SJCRH30 (cell line): Measurements from ENCODE around the gene ZFP36L2. TPM values are rescaled to one million over a fixed set of nuclear protein-coding genes. Genes with fewer than 3 reads are reported as not detected.

Source experiments
- DNase-seq, 2 experiments: peaks; one replicate each; pipeline ENCODE4 v3.0.0-alpha.2; 2015 to 2020
- H3K27ac ChIP-seq: fragments of 250-450 bp; sonication (Bioruptor Pico); 2 replicates; pipeline ENCODE4 v1.5.1; 2020; ENCODE audit warnings: mild to moderate bottlenecking, moderate library complexity
- H3K27me3 ChIP-seq: fragments of 250-450 bp; sonication (Bioruptor Pico); 2 replicates; pipeline ENCODE4 v1.5.1; 2020; ENCODE audit warnings: mild to moderate bottlenecking, moderate library complexity
- H3K36me3 ChIP-seq: fragments of 250-450 bp; sonication (Bioruptor Pico); 2 replicates; pipeline ENCODE4 v1.5.1; 2020; ENCODE audit warnings: mild to moderate bottlenecking, moderate library complexity
- H3K4me1 ChIP-seq: fragments of 250-450 bp; sonication (Bioruptor Pico); 2 replicates; pipeline ENCODE4 v1.5.1; 2020; ENCODE audit warnings: mild to moderate bottlenecking, moderate library complexity
- H3K4me3 ChIP-seq: fragments of 250-450 bp; sonication (Bioruptor Pico); 2 replicates; pipeline ENCODE4 v1.5.1; 2020; ENCODE audit warnings: mild to moderate bottlenecking, moderate library complexity
- H3K9me3 ChIP-seq: fragments of 250-450 bp; sonication (Bioruptor Pico); replicated peaks from 2 replicates; pipeline ENCODE4 v1.5.1; 2020; ENCODE audit warnings: mild to moderate bottlenecking, moderate library complexity
- total RNA-seq: library from RNA; depleted of rRNA; stranded (reverse); fragments of >200 nt; shearing (Covaris generic); gene quantifications from 2 replicates; pipeline ENCODE4 v1.2.3, GENCODE V29; 2014

Gene ZFP36L2
- total RNA-seq, 1 experiment from 2014 or later, result 5.6 TPM

- Histone ChIP-seq H3K36me3 (peaks cover 5% of the 10 kb centered on the region; the same call in 1 of the 2 replicates), H3K9me3 (no peaks in the 10 kb centered on the region), H3K27ac (no peak overlapping the region), H3K4me3 (no peak overlapping the region), H3K4me1 (no peaks in the 10 kb centered on the region), H3K27me3 (no peaks in the 10 kb centered on the region)
- DNase-seq, result no peak
These were observed 4.8 kb upstream of the ZFP36L2 start for GRCh38 chr2:43230951-43231827.

GRCh38 chr2:43230351-43230885 lies 4.0 kb upstream of the ZFP36L2 start:
- Histone ChIP-seq H3K36me3 (peaks cover 5% of the 10 kb centered on the region; the same call in 1 of the 2 replicates), H3K27ac (no peak overlapping the region), H3K4me3 (no peak overlapping the region), H3K9me3 (no peaks in the 10 kb centered on the region), H3K27me3 (no peaks in the 10 kb centered on the region), H3K4me1 (no peaks in the 10 kb centered on the region)
- no peak for DNase-seq

DNA sequence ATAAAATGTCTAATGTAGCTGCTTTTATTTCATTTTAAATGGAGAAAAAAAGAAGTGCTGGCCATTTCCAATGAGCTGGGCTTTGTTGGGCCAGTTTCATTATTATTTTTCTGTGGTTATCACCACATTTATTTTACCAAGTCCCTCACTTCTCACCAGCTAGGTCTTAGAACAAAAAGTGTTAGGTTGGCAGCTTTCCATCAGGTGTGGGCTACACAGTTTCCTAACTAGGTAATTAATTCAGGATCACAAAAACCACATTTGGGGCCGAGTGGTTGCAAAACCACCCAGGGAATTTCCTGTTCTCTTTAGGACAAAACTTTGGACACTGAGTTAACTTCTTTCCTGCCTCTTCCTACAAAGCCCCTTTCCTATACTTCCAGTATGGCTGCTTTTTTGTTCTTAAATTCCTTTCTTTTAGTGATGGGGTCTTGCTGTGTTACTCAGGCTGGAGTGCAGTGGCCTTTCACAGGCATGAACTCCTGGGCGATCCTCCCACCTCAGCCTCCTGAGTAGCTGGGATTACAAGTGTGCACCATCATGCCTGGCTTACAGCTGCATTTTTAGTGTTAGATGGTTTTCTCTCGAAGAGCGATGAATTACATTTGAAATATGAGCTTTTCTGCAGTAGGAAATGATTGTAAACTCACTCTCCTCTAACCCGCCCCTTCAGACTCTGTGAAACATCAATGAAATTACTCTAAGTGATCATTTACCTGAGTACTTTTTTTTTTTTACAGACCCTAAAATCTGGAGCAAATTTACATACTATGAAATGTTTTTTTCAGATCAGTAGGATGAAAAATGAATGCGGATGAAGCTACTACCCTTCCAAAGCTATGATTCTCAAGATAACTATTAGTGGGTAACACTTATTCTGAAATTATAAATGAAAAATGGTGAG lies 2.6 kb upstream of the ZFP36L2 start:
- no peak for DNase-seq
- Histone ChIP-seq H3K36me3 (peaks cover 7% of the 10 kb centered on the region; the same call in 1 of the 2 replicates), H3K27ac (no peak overlapping the region), H3K9me3 (no peaks in the 10 kb centered on the region), H3K27me3 (no peaks in the 10 kb centered on the region), H3K4me1 (no peaks in the 10 kb centered on the region), H3K4me3 (no peak overlapping the region)

DNA sequence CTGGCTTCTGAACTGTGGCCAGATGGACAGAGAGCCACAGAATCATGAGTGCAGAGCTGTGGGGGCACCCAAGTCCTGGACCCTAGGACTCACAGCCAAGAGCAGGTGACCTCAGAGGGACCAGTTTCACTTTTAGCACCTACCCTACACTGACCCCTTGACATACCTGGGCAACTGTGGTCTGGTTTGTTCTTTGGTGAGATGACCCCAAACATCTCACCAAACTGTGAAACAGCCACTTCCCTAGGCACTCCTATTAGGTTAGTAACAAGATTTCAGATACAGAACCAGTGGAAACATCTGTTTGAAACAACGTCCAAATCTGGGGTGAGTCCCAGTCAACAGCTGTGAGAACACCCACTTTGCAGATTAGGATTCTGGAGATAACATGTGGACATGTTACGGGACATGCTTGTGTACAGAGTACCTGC lies 1.9 kb upstream of the ZFP36L2 start:
- Histone ChIP-seq H3K36me3 (peaks cover 10% of the 10 kb centered on the region), H3K27me3 (no peaks in the 10 kb centered on the region), H3K9me3 (no peaks in the 10 kb centered on the region), H3K4me3 (no peak overlapping the region), H3K4me1 (no peaks in the 10 kb centered on the region), H3K27ac (no peak overlapping the region)
- no peak for DNase-seq

GRCh38 chr2:43227830-43228281 lies 1.4 kb upstream of the ZFP36L2 start:
- Histone ChIP-seq H3K36me3 (peaks cover 15% of the 10 kb centered on the region), H3K27ac (peak overlapping the region; percentile 87; the same call in 1 of the 2 replicates), H3K9me3 (no peaks in the 10 kb centered on the region), H3K4me3 (peak overlapping the region; percentile 93), H3K4me1 (peaks cover under 1% of the 10 kb centered on the region; the same call in 1 of the 2 replicates), H3K27me3 (no peaks in the 10 kb centered on the region)
- DNase-seq, result no peak

DNA sequence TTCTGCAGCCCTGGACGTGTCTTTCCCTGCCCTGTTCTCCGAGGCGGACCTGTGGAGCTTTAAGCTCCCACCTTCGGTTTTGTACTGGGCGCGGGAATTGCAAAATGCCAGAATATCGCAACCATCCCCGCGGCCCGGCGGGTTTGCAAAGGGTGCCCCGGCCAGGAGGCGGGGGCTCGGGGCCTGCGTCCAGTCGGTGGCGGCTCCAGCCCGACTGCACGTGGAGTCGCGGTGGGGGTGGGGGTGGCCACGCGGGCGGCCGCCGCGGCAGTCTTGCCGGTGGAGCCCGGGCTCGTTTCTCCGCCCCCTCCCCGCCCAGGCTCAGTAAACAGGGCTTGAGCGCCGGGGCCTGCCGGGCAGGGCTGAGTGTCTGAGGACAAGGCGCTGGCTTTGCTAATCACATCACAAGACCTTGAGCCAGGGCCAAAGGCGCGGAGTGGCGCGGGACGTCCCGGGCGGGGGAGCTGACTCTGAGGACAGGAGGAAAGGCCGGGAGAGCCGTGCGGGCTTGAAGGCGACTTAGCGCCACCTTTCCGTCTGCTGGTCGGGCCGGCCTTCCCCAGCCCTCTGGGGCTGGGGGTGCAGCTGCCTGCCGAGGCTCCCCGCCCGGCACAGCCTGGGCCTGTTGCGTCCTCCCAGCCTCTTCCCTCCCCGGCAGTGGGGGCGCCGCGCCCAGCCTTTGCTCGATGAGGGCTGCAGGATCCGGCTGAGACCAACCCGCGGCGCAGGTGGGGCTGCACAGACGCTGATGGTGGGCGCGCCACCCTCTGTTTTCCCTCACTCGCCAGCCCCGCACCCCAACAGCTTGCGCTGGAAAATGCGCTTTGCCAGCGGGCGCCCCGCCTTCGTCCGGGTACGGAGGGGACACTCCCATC lies 786 bp upstream of the ZFP36L2 start:
- peak overlapping the region; percentile 87 for H3K27ac ChIP-seq
- peaks cover 17% of the 10 kb centered on the region for H3K36me3 ChIP-seq
- H3K4me3 ChIP-seq, result peak overlapping the region; percentile 93
- no peaks in the 10 kb centered on the region for H3K9me3 ChIP-seq
- no peaks in the 10 kb centered on the region for H3K27me3 ChIP-seq
- DNase-seq, result peak; percentile 85 to 87
- peaks cover 8% of the 10 kb centered on the region for H3K4me1 ChIP-seq

- no peaks in the 10 kb centered on the region for H3K9me3 ChIP-seq
- peak overlapping the region; percentile 93 for H3K4me3 ChIP-seq
- H3K27ac ChIP-seq, result peak overlapping the region; percentile 87
- peaks cover 16% of the 10 kb centered on the region for H3K4me1 ChIP-seq
- DNase-seq, result peak; percentile 69 to 75
- no peaks in the 10 kb centered on the region for H3K27me3 ChIP-seq
- peaks cover 17% of the 10 kb centered on the region for H3K36me3 ChIP-seq
These were observed 433 bp downstream of the ZFP36L2 start for GRCh38 chr2:43225788-43226557.

DNA sequence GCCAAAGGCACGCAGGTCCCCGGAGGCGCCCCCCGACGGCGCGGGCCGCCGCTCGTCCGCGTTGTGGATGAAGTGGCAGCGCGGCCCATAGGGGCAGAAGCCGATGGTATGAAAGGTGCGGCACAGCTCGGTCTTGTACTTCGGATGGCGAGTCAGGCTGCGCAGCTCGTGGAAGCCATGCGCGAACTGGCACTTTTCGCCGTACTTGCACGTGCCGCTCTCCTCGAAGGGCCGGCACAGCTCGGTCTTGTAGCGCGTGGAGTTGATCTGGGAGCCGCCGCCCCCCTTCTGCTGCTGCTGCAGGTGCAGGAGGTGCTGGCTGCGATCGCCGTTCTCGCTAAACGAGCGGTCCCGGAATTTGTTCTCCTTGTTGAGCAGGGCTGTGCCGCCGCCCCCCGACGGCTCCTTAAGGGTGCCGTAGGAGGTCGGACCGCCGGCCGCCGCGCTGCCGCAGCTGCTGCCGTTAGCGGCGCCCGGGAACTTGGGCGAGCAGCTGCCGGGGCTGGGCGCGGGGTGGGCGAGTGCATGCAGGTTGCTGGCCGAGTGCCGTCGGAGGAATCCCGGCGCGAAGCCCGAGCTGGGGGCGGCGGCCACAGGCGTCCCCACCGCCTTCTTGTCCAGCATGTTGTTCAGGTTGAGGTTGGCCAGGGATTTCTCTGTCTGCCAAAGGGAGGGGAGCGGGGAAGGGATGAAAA lies 1.2 kb downstream of the ZFP36L2 start:
- peak; percentile 60 to 61 for DNase-seq

DNA sequence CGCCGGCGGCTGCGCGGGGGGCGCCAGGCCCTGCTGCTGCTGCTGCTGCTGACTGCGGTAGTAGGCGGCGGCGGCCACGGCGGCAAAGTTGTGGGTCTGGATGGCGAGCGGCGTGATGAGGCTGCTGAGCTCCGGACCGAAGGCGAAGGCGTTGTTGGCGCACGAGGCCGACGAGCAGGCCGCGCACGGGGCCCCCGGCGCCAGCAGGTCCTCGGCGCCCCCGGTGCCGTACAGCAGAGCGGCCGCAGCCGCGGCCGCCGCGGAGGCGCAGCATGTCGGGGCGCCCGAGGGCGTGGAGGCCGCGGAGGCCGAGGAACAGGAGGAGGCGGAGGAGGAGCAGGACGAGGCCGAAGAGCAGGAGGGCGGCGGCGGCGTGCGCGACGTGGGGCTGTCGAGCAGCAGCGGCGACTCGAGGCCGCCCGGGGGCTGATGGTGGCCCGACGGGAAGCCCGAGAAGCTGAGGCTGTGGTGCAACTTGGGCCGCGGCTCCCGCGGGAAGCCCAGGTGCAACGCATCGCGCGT lies 1.8 kb downstream of the ZFP36L2 start:
- no peaks in the 10 kb centered on the region for H3K9me3 ChIP-seq
- H3K36me3 ChIP-seq, result peaks cover 12% of the 10 kb centered on the region
- H3K4me3 ChIP-seq, result no peak overlapping the region
- no peak for DNase-seq
- H3K4me1 ChIP-seq, result peaks cover 23% of the 10 kb centered on the region
- H3K27me3 ChIP-seq, result no peaks in the 10 kb centered on the region
- no peak overlapping the region for H3K27ac ChIP-seq

More for the DNA sequence above, 1.2 kb downstream of the ZFP36L2 start:
- H3K27me3 ChIP-seq, result no peaks in the 10 kb centered on the region
- H3K27ac ChIP-seq, result peak overlapping the region; percentile 87
- H3K4me3 ChIP-seq, result peak overlapping the region; percentile 93
- peaks cover 23% of the 10 kb centered on the region for H3K4me1 ChIP-seq
- no peaks in the 10 kb centered on the region for H3K9me3 ChIP-seq
- H3K36me3 ChIP-seq, result peaks cover 17% of the 10 kb centered on the region

DNA sequence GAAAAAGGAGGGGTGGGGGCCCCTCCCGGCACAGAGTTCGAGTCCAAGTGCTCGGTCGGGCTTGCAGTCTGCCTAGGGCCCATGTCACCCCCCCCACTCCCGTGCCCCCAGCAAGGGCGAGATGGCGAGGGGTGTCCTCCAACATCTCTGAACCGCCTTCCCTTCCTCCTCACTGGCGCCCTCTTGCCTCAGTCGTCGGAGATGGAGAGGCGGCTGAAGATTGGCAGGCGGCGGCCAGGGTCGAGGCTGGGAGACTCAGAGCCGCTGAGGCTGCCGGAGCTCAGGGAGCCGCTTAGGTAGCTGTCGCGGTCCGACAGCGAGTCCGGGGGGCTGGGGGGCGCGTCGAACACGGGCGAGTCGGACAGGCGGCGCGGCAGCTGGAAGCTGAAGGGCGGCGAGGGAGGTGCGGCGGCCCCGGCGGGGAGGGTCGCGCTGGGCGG lies 2.3 kb downstream of the ZFP36L2 start:
- Histone ChIP-seq H3K36me3 (peaks cover 12% of the 10 kb centered on the region), H3K4me1 (peaks cover 25% of the 10 kb centered on the region), H3K9me3 (no peaks in the 10 kb centered on the region), H3K4me3 (no peak overlapping the region), H3K27ac (no peak overlapping the region), H3K27me3 (no peaks in the 10 kb centered on the region)
- DNase-seq, result no peak

DNA sequence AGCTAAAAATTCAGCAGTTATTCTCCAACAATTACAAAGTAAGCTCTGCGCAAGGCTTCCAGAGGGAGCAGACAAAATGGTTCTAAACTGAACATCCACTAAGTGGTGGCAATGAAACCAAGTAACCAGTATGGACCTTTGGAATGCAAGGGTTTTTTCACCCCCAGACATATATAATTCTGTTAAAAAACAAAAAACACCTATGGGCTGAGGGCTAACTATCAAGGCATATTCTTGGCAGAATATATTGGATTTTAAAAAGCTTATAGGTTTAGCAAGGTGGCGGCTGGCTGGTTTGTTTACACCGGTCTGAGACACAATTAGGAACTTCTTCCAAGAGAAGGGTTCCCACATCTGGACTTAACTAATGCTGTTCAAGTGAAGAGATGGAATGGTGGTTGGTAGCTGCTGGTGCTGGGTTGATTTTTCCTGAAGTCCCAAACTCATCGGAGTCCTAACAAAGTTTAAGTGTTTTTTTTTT lies 2.8 kb downstream of the ZFP36L2 start:
- H3K27ac ChIP-seq, result no peak overlapping the region
- no peaks in the 10 kb centered on the region for H3K27me3 ChIP-seq
- no peak overlapping the region for H3K4me3 ChIP-seq
- peaks cover 12% of the 10 kb centered on the region for H3K36me3 ChIP-seq
- H3K9me3 ChIP-seq, result no peaks in the 10 kb centered on the region
- DNase-seq, result no peak
- H3K4me1 ChIP-seq, result peaks cover 29% of the 10 kb centered on the region

DNA sequence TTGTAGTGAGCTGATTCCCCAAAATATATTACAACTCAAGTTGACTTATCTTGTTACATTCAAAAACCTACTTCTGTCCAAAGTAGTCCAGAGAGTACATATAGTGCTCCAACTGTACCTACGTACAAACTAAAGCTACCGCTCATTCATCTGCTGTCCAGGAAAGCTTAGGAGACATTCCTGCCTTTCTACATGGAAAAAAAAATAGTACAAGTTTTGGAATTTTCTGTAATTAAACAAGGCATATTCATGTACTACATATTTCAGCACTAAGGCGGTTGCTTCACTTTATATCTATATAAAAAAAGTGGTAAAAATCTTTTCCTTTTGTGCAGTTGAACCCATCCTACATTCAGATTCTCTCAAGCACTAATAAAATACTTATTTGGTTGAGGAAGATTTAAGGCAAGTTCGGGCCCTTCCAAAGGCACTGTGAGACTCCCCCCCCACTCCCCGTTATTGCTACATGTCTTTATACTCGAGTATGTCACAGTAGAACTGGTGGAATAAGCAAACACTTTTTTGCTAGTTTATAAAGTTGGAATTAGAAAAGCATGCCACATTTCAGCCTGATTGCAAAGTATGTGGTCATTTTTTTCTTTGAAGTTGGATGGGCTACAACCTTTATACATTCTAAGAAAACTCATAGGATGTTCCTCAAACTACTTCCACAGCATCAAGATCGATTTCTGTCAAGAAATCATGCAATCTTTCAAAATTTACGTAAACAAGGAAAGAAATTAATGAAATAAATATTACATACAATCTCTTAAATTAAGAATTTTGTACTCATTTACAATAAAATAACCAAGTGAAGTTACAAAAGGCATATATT lies 3.7 kb downstream of the ZFP36L2 start:
- no peaks in the 10 kb centered on the region for H3K9me3 ChIP-seq
- peaks cover 30% of the 10 kb centered on the region for H3K4me1 ChIP-seq
- H3K27ac ChIP-seq, result no peak overlapping the region
- no peak overlapping the region for H3K4me3 ChIP-seq
- H3K27me3 ChIP-seq, result no peaks in the 10 kb centered on the region
- DNase-seq, result no peak
- H3K36me3 ChIP-seq, result peaks cover 12% of the 10 kb centered on the region
